Amniotic epithelial cell (primary cell): ENCODE data around the gene SIM1.

Experiments
- DNase-seq: peaks from one replicate; pipeline ENCODE4 v3.0.0-alpha.2; 2010; ENCODE audit warnings: low read depth

Gene SIM1

GRCh38 chr6:100350139-100350538, 114.6 kb downstream of the SIM1 start:
- no peak for DNase-seq

GRCh38 chr6:100349366-100349765, 115.4 kb downstream of the SIM1 start:
- no peak for DNase-seq

GRCh38 chr6:100347901-100348550, 116.7 kb downstream of the SIM1 start:
- DNase-seq, result peak; percentile 74

GRCh38 chr6:100346828-100347227, 117.9 kb downstream of the SIM1 start:
- peak; percentile 30 for DNase-seq

- peak; percentile 34 for DNase-seq
Observed at GRCh38 chr6:100346203-100346602, 118.5 kb downstream of the SIM1 start.

GRCh38 chr6:100344761-100345160, 120.0 kb downstream of the SIM1 start:
- peak; percentile 38 for DNase-seq

- peak; percentile 75 for DNase-seq
Observed at GRCh38 chr6:100344321-100344720, 120.4 kb downstream of the SIM1 start.

- DNase-seq, result peak; percentile 72
Observed at GRCh38 chr6:100343316-100344077, 121.2 kb downstream of the SIM1 start.

- peak; percentile 85 for DNase-seq
Observed at GRCh38 chr6:100342830-100343229, 121.9 kb downstream of the SIM1 start.

GRCh38 chr6:100339574-100340255, 125.0 kb downstream of the SIM1 start:
- DNase-seq, result no peak

- no peak for DNase-seq
Observed at GRCh38 chr6:100338090-100338489, 126.6 kb downstream of the SIM1 start.

- no peak for DNase-seq
Observed at GRCh38 chr6:100336876-100337275, 127.8 kb downstream of the SIM1 start.

GRCh38 chr6:100335991-100336390, 128.7 kb downstream of the SIM1 start:
- no peak for DNase-seq
